ENCODE results near the gene NPTX2. TPM values are rescaled to one million over a fixed set of nuclear protein-coding genes. Genes with fewer than 3 reads are reported as not detected.

Gene NPTX2
- total RNA-seq, 1 donor from 2014 or later: 5.8 TPM

DNA sequence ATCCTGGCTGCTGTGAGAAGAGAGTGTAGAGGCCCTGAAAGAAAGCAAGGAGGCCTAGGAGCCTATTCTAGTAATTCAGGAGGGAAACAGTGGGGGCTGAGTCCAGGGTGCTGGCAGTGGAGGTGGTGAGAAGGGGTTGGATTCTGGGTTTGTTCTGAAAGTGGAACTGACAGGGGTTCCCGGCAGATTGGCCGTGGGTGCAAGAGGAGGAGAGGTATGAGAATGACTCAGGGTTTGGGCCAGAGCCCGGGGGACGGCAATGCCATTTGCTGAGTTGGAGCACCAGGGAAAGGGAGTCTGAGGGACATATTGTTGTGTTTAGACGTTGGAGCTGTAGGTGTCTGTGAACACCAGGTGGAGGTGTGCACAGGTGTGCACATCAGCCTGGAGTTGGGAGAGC is 38.5 kb downstream of the NPTX2 start:
- DNase-seq: peak; percentile 68

GRCh38 chr7:98656899-98657298 is 39.8 kb downstream of the NPTX2 start:
- DNase-seq: no peak

DNA sequence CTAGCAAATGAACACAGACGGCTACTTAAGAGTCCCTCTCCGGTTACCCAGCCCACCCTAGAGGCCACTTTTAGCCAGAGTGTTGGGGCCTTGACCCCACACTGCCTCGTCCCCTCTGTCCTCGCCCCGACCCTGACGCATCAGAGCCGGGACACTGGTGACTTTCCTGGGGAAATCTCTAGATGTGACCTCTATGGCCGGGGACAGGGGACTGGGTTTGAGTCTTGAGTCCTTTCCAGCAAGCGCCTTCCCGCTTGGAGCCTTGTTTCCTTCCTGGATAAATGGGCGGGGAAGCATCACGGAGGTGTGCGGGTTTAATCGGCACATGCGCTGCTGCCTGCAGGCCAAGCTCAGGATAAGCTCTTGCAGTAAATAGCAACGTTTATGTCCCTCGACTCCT is 40.7 kb downstream of the NPTX2 start:
- DNase-seq: no peak

- no peak for DNase-seq
Observed at GRCh38 chr7:98659756-98660155, 42.7 kb downstream of the NPTX2 start.

DNA sequence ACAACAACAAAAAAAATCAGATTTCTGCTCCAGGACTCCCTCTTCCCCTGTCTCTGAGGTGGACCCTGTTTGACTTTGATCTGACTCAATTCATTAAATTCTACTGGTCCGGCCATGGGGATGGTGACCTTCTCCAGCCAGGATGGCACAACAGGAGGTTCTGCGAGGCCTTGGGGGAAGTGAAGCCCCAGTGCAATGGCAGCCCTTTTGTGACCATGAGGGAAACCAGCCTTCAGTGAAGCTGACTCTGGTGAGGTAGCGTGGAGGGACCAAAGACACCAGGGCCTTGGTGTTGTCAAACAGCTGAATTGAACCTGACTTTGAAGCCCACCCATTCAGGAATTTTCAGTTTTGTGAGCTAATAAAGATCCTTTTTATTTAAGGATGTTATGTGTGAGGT is 44.5 kb downstream of the NPTX2 start:
- no peak for DNase-seq

- no peak for DNase-seq
Observed at GRCh38 chr7:98662289-98662688, 45.2 kb downstream of the NPTX2 start.

DNA sequence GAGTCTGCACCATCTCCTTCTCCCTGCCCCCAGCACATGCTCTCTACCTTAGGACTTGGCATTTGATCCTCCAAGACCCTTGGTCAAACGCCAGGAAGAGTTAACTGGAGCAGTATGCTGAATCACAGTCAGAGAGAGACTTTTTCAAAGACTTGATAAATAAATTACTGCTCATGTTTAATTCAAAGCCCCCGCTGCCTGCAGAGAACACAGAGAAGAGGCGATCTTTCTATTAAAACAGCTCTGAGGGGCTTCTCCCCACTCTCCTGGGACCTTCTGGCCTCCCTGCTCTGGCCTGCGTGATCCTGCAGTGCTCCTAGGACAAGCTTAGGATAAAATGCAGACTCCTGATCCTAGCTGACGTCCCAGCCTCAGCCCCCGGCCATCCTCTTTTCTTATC is 47.8 kb downstream of the NPTX2 start:
- no peak for DNase-seq

DNA sequence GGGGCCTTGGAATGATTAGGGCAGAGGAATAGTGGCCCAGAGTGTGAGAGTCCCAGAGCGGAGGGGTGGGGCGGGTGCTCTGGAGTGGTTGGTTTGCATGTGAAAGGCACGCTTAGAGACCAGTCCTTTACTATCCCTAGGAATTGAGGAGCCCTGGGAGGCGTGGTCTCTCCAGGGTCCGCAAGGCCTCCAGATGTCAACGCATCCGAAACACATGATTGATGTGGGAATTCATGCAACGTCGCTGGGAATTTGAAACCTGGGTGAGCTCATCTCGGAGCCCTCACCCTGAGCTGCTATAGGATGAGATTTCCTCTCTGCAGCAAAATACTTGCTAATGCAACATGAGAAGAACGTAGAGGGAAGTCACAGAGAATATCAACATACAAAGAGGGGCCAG is 51.2 kb downstream of the NPTX2 start:
- DNase-seq: no peak

DNA sequence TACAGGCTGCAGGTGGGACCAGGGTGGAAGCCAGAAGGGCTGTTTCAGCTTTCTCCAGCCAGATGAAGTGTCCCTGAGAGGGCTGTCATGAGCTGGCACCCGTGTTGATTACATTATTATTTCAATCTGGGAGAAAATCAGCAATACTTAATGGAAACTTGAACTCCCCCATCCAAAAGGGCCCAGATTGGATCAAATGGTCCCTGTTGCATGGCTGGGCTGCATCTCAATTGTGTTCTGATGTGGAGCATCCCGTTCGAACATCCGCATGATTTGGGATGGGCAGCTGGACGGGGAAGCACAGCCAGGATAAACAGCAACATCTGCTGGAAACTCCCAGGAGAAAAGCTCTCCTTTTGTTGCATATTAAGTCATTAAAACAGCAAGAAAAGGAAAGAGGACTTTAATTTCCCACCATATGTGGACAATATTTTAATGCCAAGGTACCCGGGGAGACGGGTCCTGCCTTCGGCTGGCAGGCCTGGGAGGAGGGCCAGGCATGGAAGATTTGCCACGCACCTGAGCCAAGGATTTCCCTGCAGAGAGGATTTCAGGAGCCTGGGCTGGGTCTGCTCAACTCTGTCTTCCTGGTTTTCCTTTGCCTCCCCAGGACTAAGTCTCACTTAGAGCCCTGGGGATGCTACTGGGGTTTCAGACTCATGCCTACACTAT is 52.4 kb downstream of the NPTX2 start:
- DNase-seq: no peak

DNA sequence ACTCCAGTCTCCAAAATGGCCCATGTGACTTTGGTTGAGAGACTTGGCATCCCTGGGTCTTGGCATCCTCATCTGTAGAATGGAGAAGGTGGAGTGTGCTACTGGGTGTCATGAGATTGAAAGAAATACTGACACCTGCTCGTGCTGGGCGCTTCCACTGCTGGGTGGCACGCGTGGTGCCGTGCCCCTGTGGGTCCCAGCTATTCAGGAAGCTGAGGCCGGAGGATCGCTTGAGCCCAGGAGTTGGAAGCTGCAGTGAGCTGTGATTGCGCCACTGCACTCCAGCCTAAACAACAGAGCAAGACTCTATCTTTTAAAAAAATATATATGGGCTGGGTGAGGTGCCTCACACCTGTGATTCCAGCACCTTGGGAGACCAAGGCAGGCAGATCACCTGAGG is 53.1 kb downstream of the NPTX2 start:
- no peak for DNase-seq

DNA sequence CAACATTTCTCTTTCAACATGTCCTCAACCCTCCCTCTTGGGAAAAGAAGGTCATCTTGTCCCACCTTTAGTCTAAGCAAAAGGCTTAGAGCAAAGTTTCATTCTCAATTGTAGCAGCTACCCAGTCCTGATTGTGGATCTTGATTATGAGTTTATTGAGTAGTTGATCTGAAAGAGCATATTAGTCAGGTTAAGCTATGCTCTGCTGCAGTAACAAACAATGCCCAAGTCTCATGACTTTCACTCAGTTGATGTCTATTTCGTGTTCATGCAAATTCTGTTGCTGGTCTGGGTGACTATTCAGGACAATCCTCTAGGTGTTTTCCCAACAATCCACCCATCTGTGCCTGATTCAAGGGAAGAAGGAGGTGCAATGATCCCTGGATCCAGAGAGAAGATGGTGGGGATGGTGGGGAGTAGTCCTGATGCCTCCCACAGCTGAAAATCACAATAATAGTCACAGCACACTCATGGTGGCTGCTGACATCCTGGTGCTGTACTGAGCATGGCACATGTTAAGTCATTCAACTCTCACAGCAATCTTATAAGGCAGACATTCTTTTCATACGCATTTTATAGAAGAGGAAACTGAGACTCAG is 54.7 kb downstream of the NPTX2 start:
- no peak for DNase-seq

DNA sequence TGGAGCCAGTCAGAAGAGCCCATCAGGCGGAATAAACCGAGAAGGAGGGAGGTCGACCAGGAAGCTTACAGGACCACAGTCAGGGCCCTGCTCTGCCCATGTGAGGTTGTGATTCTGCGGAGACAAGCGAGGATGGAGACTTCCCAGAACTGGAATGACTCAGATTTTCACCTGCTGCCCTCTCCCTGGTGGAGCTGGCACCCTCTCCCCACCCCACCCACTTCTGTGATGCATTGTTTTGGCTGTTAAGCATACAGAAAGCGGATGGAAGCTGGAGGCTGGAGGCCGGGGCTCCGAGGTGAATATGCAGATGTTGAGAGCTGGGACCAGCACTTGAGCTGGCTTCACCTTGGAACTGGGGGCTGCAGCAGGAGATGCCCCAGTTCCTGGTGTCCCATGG is 57.4 kb downstream of the NPTX2 start:
- no peak for DNase-seq

- DNase-seq: no peak
Observed at GRCh38 chr7:98674881-98675280, 57.8 kb downstream of the NPTX2 start.

DNA sequence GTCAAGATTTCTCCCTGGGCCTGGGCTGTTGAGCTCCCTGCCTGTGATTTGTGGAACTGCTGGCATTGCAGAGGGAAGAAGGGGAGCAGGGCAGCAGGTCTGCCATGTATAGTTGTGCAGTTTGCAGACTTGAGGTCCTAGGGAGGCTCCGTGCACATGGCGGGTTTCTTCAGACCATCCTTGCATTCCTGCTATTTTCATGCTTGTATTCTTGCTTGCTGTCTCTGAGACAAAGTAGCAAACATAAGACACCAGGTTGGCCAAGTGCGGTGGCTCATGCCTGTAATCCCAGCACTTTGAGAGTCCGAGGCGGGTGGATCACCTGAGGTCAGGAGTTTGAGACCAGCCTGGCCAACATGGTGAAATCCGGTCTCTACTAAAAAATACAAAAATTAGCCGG is 61.1 kb downstream of the NPTX2 start:
- no peak for DNase-seq

Other genes with a start within 250 kb of the NPTX2 start
- 0.16 TPM for gene BAIAP2L1, start 216.2 kb upstream of the NPTX2 start, total RNA-seq

Data from occipital lobe (tissue), 2 donors.